ENCODE measurements around the gene DDX49. TPM values are rescaled to one million over a fixed set of nuclear protein-coding genes. Genes with fewer than 3 reads are reported as not detected.

Gene DDX49
- total RNA-seq, 1 experiment from 2014 or later, result 51.9 TPM

GRCh38 chr19:18975869-18976268 lies 56.4 kb downstream of the DDX49 start:
- POLR2A ChIA-PET, result no interaction called here
- CTCF ChIA-PET, result no interaction called here

More at GRCh38 chr19:18975869-18976268, 56.4 kb downstream of the DDX49 start:
- Histone ChIP-seq H3K9me3 (ENCODE audit: control insufficient read depth in 1 of 2, insufficient read depth in 1 of 2, low read depth in 1 of 2, low read length in 2 of 2) (no peaks in the 10 kb centered on the region), H2AFZ (ENCODE audit: low read depth, low read length, poor library complexity, severe bottlenecking) (no peak overlapping the region), H3K4me3 (replicated peaks in 1 of 2; ENCODE audit: low read depth in 1 of 2, low read length in 2 of 2) (no peak overlapping the region), H3K9me2 (ENCODE audit: insufficient read depth) (no peaks in the 10 kb centered on the region), H3K27ac (ENCODE audit: low read depth, low read length) (no peak overlapping the region), H3K27me3 (ENCODE audit: insufficient read depth, low read length) (no peaks in the 10 kb centered on the region), H3K36me3 (ENCODE audit: control insufficient read depth in 1 of 2, insufficient read depth in 2 of 2, low read length in 2 of 2) (no peaks in the 10 kb centered on the region), H3K4me1 (ENCODE audit: control insufficient read depth in 1 of 2, insufficient read depth in 2 of 2, low read length in 2 of 2) (peaks cover 2 to 5% of the 10 kb centered on the region in 2 experiments; a peak in 3 of 4 replicates), H3K4me2 (ENCODE audit: low read length) (no peak overlapping the region), H3K79me2 (ENCODE audit: insufficient read depth, low read length) (no peaks in the 10 kb centered on the region), H3K9ac (ENCODE audit: low read length) (no peak overlapping the region), H4K20me1 (ENCODE audit: insufficient read depth) (no peaks in the 10 kb centered on the region)
- RAD21 ChIA-PET (ENCODE audit: low non-redundant PET in 1 of 2, low total read pairs in 2 of 2, uncharacterized antibody in 2 of 2, unreplicated experiment in 2 of 2), result no interaction called here
- ATAC-seq (no peak), DNase-seq (ENCODE audit: low read depth, low spot score) (no peak)
- intact Hi-C loops (cut with micrococcal nuclease), result no loop called here
- TF ChIP-seq ATF3 (IDR thresholded peaks at IDR 0.05), result no peak
- no TSS peak for BruUV-seq (replicated peaks)

Other genes starting within 250 kb of the DDX49 start
- 14.9 TPM for gene CRTC1, start 236.0 kb upstream of the DDX49 start, total RNA-seq (2021; ENCODE audit: unreplicated experiment)
- not detected for gene COMP, start 128.4 kb upstream of the DDX49 start, total RNA-seq (2021; ENCODE audit: unreplicated experiment)
- gene UPF1, start 87.8 kb upstream of the DDX49 start, total RNA-seq (2021; ENCODE audit: unreplicated experiment), result 78.5 TPM
- 0.96 TPM for gene CERS1, start 23.6 kb upstream of the DDX49 start, total RNA-seq (2021; ENCODE audit: unreplicated experiment)
- gene COPE, start 328 bp upstream of the DDX49 start, total RNA-seq (2021; ENCODE audit: unreplicated experiment), result 263 TPM
- 45.2 TPM for gene HOMER3, start 21.5 kb downstream of the DDX49 start, total RNA-seq (2021; ENCODE audit: unreplicated experiment)
- gene SUGP2, start 113.8 kb downstream of the DDX49 start, total RNA-seq (2021; ENCODE audit: unreplicated experiment), result 82.4 TPM
- gene ARMC6, start 113.9 kb downstream of the DDX49 start, total RNA-seq (2021; ENCODE audit: unreplicated experiment), result 34.7 TPM
- gene SLC25A42, start 144.3 kb downstream of the DDX49 start, total RNA-seq (2021; ENCODE audit: unreplicated experiment), result 10.2 TPM
- 76.0 TPM for gene TMEM161A, start 218.8 kb downstream of the DDX49 start, total RNA-seq (2021; ENCODE audit: unreplicated experiment)

All from HCT116 (cell line).